Activated naive CD4-positive, alpha-beta T cell treated with anti-CD3 and anti-CD28 coated beads, Interleukin-2, amount 50 U/mL, for 24 hours (primary cell): ENCODE data around the gene ZNF221.
A peak's percentile ranks its signal among the peaks of the same experiment; 100 is the strongest.

Experiments
- H3K27ac Mint-ChIP-seq: one replicate; pipeline ENCODE4 v1.8.0; 2021; ENCODE audit warnings: mild to moderate bottlenecking, mixed read lengths
- H3K27me3 Mint-ChIP-seq: one replicate; pipeline ENCODE4 v1.8.0; 2021; ENCODE audit warnings: mixed read lengths
- H3K36me3 Mint-ChIP-seq: one replicate; pipeline ENCODE4 v1.8.0; 2021; ENCODE audit warnings: mixed read lengths
- H3K4me1 Mint-ChIP-seq: one replicate; pipeline ENCODE4 v1.8.0; 2021; ENCODE audit warnings: mixed read lengths
- H3K4me3 Mint-ChIP-seq: one replicate; pipeline ENCODE4 v1.8.0; 2021; ENCODE audit warnings: mild to moderate bottlenecking, mixed read lengths
- H3K9me3 Mint-ChIP-seq: one replicate; pipeline ENCODE4 v1.8.0; 2021; ENCODE audit warnings: mixed read lengths

Gene ZNF221

DNA sequence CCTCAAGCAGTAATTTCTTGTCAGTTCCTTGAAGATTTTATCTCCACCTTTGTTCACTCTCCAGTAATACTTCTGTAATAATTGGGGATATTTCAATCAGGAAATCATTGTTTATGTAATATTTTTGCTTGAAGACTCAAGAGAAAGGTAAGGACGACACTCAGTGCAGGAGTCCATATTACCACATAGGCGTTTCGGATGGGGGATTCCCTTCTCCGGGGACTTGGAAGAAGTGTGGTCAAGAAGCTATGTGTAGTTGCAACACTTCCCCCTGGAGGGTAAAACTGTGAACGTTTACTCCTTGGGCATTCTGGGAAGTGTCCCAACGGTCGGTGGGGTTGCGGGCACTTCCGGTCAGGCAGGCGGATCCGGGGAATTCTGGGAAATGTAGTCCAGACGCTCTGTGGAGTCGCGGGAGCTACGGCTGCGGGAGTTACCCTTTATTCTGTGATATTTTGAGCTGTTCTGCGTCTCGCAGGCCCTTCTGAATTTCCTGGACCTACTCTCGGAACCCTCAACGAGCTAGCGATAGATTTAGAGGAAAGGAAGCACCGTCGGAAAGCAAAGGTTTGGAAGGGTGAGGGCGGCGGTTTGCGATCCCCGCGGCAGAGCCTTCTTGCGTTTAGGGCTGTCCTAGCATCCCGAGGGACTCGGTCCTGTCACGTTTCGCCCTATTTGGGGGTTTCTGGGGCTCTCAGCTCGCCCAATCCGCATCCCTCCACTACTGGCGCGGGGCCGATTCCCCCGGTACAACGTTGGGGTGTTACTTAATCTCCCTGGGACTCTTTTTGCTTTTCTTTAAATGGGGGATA is at the start of gene ZNF221:
Gene ZNF221, plus strand, starts transcription at position 395 of the 812 bp plus-strand sequence. CDS start 11,499 bp downstream, outside the sequence.
- Mint-ChIP-seq H3K4me3 (peak within 1 kb of the TSS; percentile 95), H3K27ac (peak within 1 kb of the TSS; percentile 76), H3K36me3 (peaks cover 8% of the 10 kb centered on the region), H3K27me3 (peaks cover 14% of the 10 kb centered on the region), H3K4me1 (peaks cover 6% of the 10 kb centered on the region), H3K9me3 (peaks cover 39% of the 10 kb centered on the region)

DNA sequence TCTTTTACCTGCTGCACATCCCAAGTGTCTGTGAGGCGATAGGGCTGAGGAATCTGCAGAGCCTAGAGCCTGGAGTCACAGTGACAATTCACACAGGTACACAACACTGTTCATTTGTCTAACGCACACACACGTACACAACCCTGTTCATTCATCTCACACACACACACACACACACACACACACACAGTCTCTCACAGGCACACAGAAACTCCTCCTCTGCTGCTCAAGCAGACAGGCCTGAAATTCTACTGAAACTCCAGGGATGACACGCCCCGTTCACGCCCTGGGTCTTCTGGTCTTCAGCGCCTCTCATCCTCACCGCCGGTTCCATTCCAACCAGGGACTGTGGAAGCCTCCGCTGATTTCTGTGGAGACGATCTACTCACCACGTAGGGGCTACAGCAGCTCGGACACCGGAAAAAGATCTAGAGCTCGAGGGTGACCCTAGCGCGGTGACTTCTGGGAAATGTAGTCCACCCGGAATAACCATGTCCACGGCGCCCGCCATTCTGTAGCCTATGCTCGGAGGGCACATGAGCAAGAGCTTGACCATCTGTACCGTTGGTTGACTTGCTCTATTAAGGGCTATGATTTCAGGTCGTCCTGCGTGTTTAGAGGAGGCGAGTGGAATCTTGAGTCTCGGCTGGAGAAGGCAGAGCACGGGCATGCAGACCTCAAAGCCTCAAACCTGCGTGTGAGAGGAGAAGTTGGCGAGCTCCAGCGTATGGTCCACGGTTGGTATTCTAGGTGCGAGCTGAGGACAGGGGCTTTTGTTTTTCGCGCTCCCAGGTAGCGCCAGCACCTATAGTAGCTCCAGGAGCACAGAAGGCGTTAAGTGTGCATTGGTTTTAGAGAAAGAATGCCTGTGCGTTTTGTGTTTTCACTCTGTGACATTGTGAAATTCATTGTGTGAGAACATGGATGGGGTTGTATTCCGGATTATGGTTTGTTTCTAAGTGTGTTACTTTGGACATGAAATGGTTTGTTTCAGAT is 49.3 kb upstream of the ZNF221 start:
- Mint-ChIP-seq H3K9me3 (peaks cover 57% of the 10 kb centered on the region), H3K27ac (peak overlapping the region; percentile 76), H3K27me3 (no peaks in the 10 kb centered on the region), H3K4me1 (peaks cover 19% of the 10 kb centered on the region), H3K4me3 (peak overlapping the region; percentile 92), H3K36me3 (peaks cover 61% of the 10 kb centered on the region)

- peaks cover 63% of the 10 kb centered on the region for H3K9me3 Mint-ChIP-seq
- H3K4me3 Mint-ChIP-seq, result peak overlapping the region; percentile 92
- H3K4me1 Mint-ChIP-seq, result peaks cover 19% of the 10 kb centered on the region
- no peak overlapping the region for H3K27ac Mint-ChIP-seq
- H3K27me3 Mint-ChIP-seq, result no peaks in the 10 kb centered on the region
- H3K36me3 Mint-ChIP-seq, result peaks cover 62% of the 10 kb centered on the region
Observed at GRCh38 chr19:43902399-43902798, 48.6 kb upstream of the ZNF221 start.

DNA sequence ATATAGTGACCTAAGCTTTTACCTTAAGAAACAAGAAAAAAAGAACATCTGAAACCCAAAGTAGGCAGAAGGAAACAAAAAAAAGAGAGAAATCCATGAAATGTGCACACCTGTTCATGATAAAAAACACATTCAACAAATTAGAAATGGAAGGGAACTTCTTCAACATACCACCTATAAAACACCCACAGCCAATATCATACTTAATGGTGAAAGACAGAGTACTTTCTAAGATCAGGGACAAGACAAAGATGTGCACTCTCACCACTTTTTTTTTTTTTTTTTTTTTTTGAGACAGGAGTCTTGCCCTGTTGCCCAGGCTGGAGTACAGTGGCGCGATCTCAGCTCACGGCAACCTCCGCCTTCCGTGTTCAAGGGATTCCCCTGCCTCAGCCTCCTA is 45.1 kb upstream of the ZNF221 start:
- H3K9me3 Mint-ChIP-seq, result peaks cover 48% of the 10 kb centered on the region
- H3K4me1 Mint-ChIP-seq, result peaks cover 15% of the 10 kb centered on the region
- no peaks in the 10 kb centered on the region for H3K27me3 Mint-ChIP-seq
- no peak overlapping the region for H3K4me3 Mint-ChIP-seq
- H3K27ac Mint-ChIP-seq, result no peak overlapping the region
- peaks cover 47% of the 10 kb centered on the region for H3K36me3 Mint-ChIP-seq

- Mint-ChIP-seq H3K36me3 (peaks cover 41% of the 10 kb centered on the region), H3K9me3 (peaks cover 41% of the 10 kb centered on the region)
Observed at GRCh38 chr19:43906774-43907173, 44.3 kb upstream of the ZNF221 start.

GRCh38 chr19:43908659-43909058 is 42.4 kb upstream of the ZNF221 start:
- Mint-ChIP-seq H3K27me3 (no peaks in the 10 kb centered on the region), H3K27ac (no peak overlapping the region), H3K4me3 (no peak overlapping the region), H3K9me3 (peaks cover 38% of the 10 kb centered on the region), H3K4me1 (no peaks in the 10 kb centered on the region), H3K36me3 (peaks cover 38% of the 10 kb centered on the region)

More at GRCh38 chr19:43906774-43907173, 44.3 kb upstream of the ZNF221 start:
- no peak overlapping the region for H3K4me3 Mint-ChIP-seq
- H3K4me1 Mint-ChIP-seq, result peaks cover 7% of the 10 kb centered on the region
- H3K27me3 Mint-ChIP-seq, result no peaks in the 10 kb centered on the region
- H3K27ac Mint-ChIP-seq, result no peak overlapping the region

DNA sequence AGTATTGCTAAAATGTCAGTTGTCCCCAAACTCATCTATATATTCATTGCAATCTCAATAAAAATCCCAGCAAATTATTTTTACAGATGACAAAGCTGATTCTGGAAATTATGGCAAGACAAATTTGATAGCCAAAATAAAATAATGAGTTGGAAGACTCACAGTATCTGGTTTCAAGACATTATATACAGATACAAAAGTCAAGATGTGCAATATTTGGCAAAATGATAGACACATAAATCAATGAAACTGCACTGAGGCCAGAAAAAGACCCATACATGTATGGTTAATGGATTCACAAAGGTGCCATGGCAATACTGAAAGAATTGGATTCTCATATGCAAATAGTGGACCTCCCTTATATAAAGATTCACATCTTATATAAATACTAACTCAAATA is 40.1 kb upstream of the ZNF221 start:
- peaks cover 31% of the 10 kb centered on the region for H3K9me3 Mint-ChIP-seq
- H3K4me1 Mint-ChIP-seq, result no peaks in the 10 kb centered on the region
- H3K36me3 Mint-ChIP-seq, result peaks cover 47% of the 10 kb centered on the region
- no peak overlapping the region for H3K4me3 Mint-ChIP-seq
- no peak overlapping the region for H3K27ac Mint-ChIP-seq
- H3K27me3 Mint-ChIP-seq, result no peaks in the 10 kb centered on the region

GRCh38 chr19:43913383-43913782 is 37.6 kb upstream of the ZNF221 start:
- Mint-ChIP-seq H3K36me3 (peaks cover 55% of the 10 kb centered on the region), H3K27me3 (no peaks in the 10 kb centered on the region), H3K4me3 (no peak overlapping the region), H3K9me3 (peaks cover 26% of the 10 kb centered on the region), H3K4me1 (no peaks in the 10 kb centered on the region), H3K27ac (no peak overlapping the region)

GRCh38 chr19:43914051-43914450 is 37.0 kb upstream of the ZNF221 start:
- H3K27me3 Mint-ChIP-seq, result no peaks in the 10 kb centered on the region
- H3K9me3 Mint-ChIP-seq, result peaks cover 30% of the 10 kb centered on the region
- H3K4me1 Mint-ChIP-seq, result no peaks in the 10 kb centered on the region
- no peak overlapping the region for H3K4me3 Mint-ChIP-seq
- peaks cover 59% of the 10 kb centered on the region for H3K36me3 Mint-ChIP-seq
- no peak overlapping the region for H3K27ac Mint-ChIP-seq

- Mint-ChIP-seq H3K27ac (no peak overlapping the region), H3K36me3 (peaks cover 81% of the 10 kb centered on the region), H3K4me1 (peaks cover 4% of the 10 kb centered on the region), H3K9me3 (peaks cover 37% of the 10 kb centered on the region), H3K27me3 (no peaks in the 10 kb centered on the region), H3K4me3 (no peak overlapping the region)
Observed at GRCh38 chr19:43923875-43924274, 27.2 kb upstream of the ZNF221 start.

DNA sequence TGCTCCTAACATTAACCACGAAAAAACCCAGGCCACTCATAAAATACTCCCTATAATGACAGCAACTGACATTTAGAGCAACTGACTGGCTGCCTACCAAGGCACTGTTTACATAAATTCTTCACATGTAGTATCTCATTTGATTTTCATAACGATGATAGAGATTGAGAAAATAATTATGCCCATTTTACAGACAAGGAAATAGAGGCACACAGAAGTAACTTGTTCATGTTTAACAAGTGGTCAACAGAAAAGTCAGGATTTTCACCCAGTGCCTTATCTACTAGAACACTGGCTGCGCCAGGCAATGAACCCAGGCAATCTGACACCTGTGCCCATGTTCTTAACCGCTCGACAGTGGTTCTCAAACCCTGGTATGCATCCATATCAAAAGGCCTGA is 22.2 kb upstream of the ZNF221 start:
- Mint-ChIP-seq H3K27me3 (no peaks in the 10 kb centered on the region), H3K4me1 (peaks cover 21% of the 10 kb centered on the region)

GRCh38 chr19:43934055-43934984 is 16.7 kb upstream of the ZNF221 start:
- Mint-ChIP-seq H3K27ac (peak overlapping the region; percentile 86), H3K4me1 (peaks cover 23% of the 10 kb centered on the region), H3K9me3 (no peaks in the 10 kb centered on the region), H3K27me3 (no peaks in the 10 kb centered on the region), H3K36me3 (peaks cover 29% of the 10 kb centered on the region), H3K4me3 (peak overlapping the region; percentile 94)

More for the DNA sequence above, 22.2 kb upstream of the ZNF221 start:
- Mint-ChIP-seq H3K4me3 (no peak overlapping the region), H3K36me3 (peaks cover 72% of the 10 kb centered on the region), H3K27ac (no peak overlapping the region), H3K9me3 (peaks cover 18% of the 10 kb centered on the region)

DNA sequence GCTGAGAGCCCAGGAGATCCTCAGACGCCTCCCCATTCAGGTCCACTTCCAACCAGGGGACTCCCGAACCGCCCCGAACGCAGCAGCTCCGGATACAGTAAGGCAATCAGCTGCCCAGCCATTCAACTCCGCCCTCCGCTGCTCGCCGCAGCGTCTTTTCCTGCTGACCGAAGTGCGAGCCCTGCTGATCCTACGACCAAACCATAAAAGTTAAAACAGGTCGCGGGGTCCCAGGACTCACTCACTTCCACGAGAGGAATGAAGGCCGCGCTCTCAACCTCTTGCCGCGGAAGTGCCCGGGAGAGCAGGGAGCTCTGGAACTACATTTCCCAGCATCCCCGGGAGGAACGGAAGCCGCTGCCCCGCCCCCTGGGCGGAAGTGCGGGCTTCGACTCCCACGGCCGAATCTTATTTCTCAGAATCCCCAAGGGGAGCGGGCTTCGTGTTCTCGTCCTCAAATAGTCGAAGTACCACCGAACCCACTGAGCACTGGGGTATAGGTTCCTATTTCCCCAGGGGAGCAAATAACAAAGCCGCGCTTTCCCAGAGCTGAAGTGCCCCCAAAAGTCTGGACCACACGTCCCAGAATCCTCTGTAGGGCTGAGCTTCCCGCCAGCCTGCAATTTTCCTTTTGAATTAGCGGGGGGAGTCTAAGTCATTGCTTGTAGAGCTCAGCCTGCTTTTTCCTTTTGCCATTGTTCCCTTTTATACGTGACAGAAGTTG is 15.9 kb upstream of the ZNF221 start, which contains the start of gene ZNF45:
Gene ZNF45, minus strand, starts transcription at position 298 of the 724 bp plus-strand sequence. CDS start 13,097 bp downstream, outside the sequence.
- peaks cover 23% of the 10 kb centered on the region for H3K4me1 Mint-ChIP-seq
- H3K4me3 Mint-ChIP-seq, result peak within 1 kb of the TSS; percentile 94
- H3K9me3 Mint-ChIP-seq, result peaks cover 1% of the 10 kb centered on the region
- peak within 1 kb of the TSS; percentile 86 for H3K27ac Mint-ChIP-seq
- H3K36me3 Mint-ChIP-seq, result peaks cover 21% of the 10 kb centered on the region
- no peaks in the 10 kb centered on the region for H3K27me3 Mint-ChIP-seq

- peaks cover 14% of the 10 kb centered on the region for H3K36me3 Mint-ChIP-seq
- H3K9me3 Mint-ChIP-seq, result peaks cover 6% of the 10 kb centered on the region
- H3K27ac Mint-ChIP-seq, result no peak overlapping the region
- peaks cover 20% of the 10 kb centered on the region for H3K4me1 Mint-ChIP-seq
- no peak overlapping the region for H3K4me3 Mint-ChIP-seq
- H3K27me3 Mint-ChIP-seq, result no peaks in the 10 kb centered on the region
Observed at GRCh38 chr19:43936188-43936587, 14.8 kb upstream of the ZNF221 start.
